ENCODE measurements around the gene EPRS1. TPM values are rescaled to one million over a fixed set of nuclear protein-coding genes. Genes with fewer than 3 reads are reported as not detected.

EPRS1 gene
- total and polyA plus RNA-seq, 2 of the 13 experiments (the other 11 are each of a cell fraction or from before 2014, with no cell fraction given), result 86.1 to 124 TPM

DNA sequence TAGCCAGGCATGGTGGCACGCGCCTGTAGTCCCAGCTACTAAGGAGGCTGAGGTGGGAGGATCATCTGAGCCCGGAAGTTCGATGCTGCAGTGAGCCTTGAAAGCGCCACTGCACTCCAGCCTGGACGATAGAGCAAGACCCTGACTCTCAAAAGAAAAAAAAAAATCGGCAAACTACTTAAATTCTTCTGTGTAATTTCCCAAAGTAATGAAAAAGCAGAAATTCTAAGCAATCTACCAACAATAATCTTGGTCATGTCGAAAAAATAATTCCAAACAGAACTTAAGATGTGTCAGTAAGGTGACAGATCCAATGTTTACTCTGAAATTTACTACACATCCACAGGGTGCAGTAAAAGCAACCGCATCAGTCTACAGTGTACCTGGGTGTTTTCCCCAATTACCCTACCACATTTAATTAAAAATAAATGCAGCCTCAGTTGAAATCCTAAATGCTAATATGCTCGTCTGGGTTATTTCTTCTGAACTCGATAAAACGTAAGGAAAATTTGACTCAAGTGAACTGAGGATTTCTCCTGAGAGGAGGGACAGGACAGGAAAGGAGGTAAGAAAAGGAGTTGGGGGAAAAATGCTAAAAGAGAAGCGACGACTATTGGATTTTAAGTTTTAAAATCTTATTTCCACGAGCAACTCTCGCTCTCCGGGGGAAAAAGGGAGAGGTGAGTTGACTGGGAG, 801 bp downstream of the EPRS1 start (continued):
- no peak for TF ChIP-seq ARID5B (CRISPR knock-in tag; IDR thresholded peaks at IDR 0.05)
- TF ChIP-seq RFX5 (IDR thresholded peaks at IDR 0.05; ENCODE audit: low read depth, low read length), result no peak
- TF ChIP-seq ZNF883 (CRISPR knock-in tag; IDR thresholded peaks at IDR 0.05; ENCODE audit: not compliant biosample characterization), result no peak
- no peak for TF ChIP-seq ZBTB1 (CRISPR knock-in tag; IDR thresholded peaks at IDR 0.05; ENCODE audit: borderline replicate concordance)
- peak; percentile 30; the same call in 1 of the 2 replicates for TF ChIP-seq ZMYM2 (CRISPR knock-in tag; IDR thresholded peaks at IDR 0.05)
- no peak for TF ChIP-seq ZSCAN20 (CRISPR knock-in tag; IDR thresholded peaks at IDR 0.05; ENCODE audit: borderline replicate concordance)
- no peak for TF ChIP-seq NFYC (CRISPR knock-in tag; IDR thresholded peaks at IDR 0.05)
- no peak for TF ChIP-seq ZNF776 (CRISPR knock-in tag; IDR thresholded peaks at IDR 0.05)
- TF ChIP-seq MXD4 (CRISPR knock-in tag; IDR thresholded peaks at IDR 0.05), result no peak
- no peak for TF ChIP-seq CERS6 (CRISPR knock-in tag; IDR thresholded peaks at IDR 0.05)
- TF ChIP-seq, protein P1, sequence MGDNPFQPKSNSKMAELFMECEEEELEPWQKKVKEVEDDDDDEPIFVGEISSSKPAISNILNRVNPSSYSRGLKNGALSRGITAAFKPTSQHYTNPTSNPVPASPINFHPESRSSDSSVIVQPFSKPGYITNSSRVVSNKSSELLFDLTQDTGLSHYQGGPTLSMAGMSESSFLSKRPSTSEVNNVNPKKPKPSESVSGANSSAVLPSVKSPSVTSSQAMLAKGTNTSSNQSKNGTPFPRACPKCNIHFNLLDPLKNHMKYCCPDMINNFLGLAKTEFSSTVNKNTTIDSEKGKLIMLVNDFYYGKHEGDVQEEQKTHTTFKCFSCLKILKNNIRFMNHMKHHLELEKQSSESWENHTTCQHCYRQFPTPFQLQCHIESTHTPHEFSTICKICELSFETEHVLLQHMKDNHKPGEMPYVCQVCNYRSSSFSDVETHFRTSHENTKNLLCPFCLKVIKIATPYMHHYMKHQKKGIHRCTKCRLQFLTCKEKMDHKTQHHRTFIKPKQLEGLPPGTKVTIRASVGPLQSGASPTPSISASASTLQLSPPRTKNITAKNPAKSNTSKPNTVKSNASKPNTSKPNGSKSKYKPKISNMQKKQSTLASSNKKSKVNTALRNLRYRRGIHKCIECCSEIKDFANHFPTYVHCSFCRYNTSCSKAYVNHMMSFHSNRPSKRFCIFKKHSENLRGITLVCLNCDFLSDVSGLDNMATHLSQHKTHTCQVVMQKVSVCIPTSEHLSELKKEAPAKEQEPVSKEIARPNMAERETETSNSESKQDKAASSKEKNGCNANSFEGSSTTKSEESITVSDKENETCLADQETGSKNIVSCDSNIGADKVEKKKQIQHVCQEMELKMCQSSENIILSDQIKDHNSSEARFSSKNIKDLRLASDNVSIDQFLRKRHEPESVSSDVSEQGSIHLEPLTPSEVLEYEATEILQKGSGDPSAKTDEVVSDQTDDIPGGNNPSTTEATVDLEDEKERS (CRISPR knock-in tag; IDR thresholded peaks at IDR 0.05), result 0 out of 2 replicates have a peak, but pooled peaks have one; percentile 58
- TF ChIP-seq, protein P2, sequence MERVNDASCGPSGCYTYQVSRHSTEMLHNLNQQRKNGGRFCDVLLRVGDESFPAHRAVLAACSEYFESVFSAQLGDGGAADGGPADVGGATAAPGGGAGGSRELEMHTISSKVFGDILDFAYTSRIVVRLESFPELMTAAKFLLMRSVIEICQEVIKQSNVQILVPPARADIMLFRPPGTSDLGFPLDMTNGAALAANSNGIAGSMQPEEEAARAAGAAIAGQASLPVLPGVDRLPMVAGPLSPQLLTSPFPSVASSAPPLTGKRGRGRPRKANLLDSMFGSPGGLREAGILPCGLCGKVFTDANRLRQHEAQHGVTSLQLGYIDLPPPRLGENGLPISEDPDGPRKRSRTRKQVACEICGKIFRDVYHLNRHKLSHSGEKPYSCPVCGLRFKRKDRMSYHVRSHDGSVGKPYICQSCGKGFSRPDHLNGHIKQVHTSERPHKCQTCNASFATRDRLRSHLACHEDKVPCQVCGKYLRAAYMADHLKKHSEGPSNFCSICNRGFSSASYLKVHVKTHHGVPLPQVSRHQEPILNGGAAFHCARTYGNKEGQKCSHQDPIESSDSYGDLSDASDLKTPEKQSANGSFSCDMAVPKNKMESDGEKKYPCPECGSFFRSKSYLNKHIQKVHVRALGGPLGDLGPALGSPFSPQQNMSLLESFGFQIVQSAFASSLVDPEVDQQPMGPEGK (CRISPR knock-in tag; IDR thresholded peaks at IDR 0.05), result no peak
- TF ChIP-seq SALL1 (CRISPR knock-in tag; IDR thresholded peaks at IDR 0.05), result peak; percentile 33; the same call in 1 of the 2 replicates
- TF ChIP-seq, protein P3, sequence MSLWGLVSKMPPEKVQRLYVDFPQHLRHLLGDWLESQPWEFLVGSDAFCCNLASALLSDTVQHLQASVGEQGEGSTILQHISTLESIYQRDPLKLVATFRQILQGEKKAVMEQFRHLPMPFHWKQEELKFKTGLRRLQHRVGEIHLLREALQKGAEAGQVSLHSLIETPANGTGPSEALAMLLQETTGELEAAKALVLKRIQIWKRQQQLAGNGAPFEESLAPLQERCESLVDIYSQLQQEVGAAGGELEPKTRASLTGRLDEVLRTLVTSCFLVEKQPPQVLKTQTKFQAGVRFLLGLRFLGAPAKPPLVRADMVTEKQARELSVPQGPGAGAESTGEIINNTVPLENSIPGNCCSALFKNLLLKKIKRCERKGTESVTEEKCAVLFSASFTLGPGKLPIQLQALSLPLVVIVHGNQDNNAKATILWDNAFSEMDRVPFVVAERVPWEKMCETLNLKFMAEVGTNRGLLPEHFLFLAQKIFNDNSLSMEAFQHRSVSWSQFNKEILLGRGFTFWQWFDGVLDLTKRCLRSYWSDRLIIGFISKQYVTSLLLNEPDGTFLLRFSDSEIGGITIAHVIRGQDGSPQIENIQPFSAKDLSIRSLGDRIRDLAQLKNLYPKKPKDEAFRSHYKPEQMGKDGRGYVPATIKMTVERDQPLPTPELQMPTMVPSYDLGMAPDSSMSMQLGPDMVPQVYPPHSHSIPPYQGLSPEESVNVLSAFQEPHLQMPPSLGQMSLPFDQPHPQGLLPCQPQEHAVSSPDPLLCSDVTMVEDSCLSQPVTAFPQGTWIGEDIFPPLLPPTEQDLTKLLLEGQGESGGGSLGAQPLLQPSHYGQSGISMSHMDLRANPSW (CRISPR knock-in tag; IDR thresholded peaks at IDR 0.05; ENCODE audit: borderline replicate concordance), result peak; percentile 20; the same call in 1 of the 2 replicates
